Glutamatergic neuron (in vitro differentiated cells): ENCODE measurements around the gene BCL7A. TPM values are rescaled to one million over a fixed set of nuclear protein-coding genes. Genes with fewer than 3 reads are reported as not detected.
"Not testable (repeated sequence)": the region's sequence is repeated elsewhere in the genome, so short reads cannot be mapped to it uniquely, and the experiment has no call there.

ENCODE experiments used
- DNase-seq: peaks from one replicate; pipeline ENCODE4 v3.0.0; 2022
- H3K27ac Mint-ChIP-seq: one replicate; pipeline ENCODE4 v1.8.0; 2020; ENCODE audit warnings: mild to moderate bottlenecking, mixed read lengths, inconsistent platforms; ENCODE audit not compliant: unreplicated experiment
- H3K27me3 Mint-ChIP-seq: one replicate; pipeline ENCODE4 v1.8.0; 2020; ENCODE audit warnings: mild to moderate bottlenecking, moderate library complexity, mixed read lengths, inconsistent platforms; ENCODE audit not compliant: unreplicated experiment
- H3K36me3 Mint-ChIP-seq: one replicate; pipeline ENCODE4 v1.8.0; 2020; ENCODE audit warnings: mild to moderate bottlenecking, mixed read lengths, inconsistent platforms; ENCODE audit not compliant: unreplicated experiment
- H3K4me1 Mint-ChIP-seq: one replicate; pipeline ENCODE4 v1.8.0; 2020; ENCODE audit warnings: mild to moderate bottlenecking, low read depth, mixed read lengths, inconsistent platforms; ENCODE audit not compliant: unreplicated experiment
- H3K4me3 Mint-ChIP-seq: one replicate; pipeline ENCODE4 v1.8.0; 2020; ENCODE audit warnings: mild to moderate bottlenecking, mixed read lengths, inconsistent platforms; ENCODE audit not compliant: unreplicated experiment
- H3K9me3 Mint-ChIP-seq: one replicate; pipeline ENCODE4 v1.8.0; 2020; ENCODE audit warnings: mild to moderate bottlenecking, moderate library complexity, mixed read lengths, inconsistent platforms; ENCODE audit not compliant: unreplicated experiment
- total RNA-seq: library from RNA; stranded (reverse); fragmentation: NEBNext Ultra II Directional; extraction: Animal tissue kit (Norgen Biotek cat#: 25700); gene quantifications from one replicate; pipeline ENCODE4 v1.2.1, GENCODE V29; 2021; ENCODE audit not compliant: unreplicated experiment
- TF ChIP-seq, protein P1 (sequence below): fragments of 200-600 bp; sonication (generic); IDR thresholded peaks from one replicate; pipeline ENCODE4 v1.5.0; 2021; ENCODE audit not compliant: partially characterized antibody, unreplicated experiment

Gene BCL7A
- total RNA-seq, 1 donor from 2014 or later, result 148 TPM

DNA sequence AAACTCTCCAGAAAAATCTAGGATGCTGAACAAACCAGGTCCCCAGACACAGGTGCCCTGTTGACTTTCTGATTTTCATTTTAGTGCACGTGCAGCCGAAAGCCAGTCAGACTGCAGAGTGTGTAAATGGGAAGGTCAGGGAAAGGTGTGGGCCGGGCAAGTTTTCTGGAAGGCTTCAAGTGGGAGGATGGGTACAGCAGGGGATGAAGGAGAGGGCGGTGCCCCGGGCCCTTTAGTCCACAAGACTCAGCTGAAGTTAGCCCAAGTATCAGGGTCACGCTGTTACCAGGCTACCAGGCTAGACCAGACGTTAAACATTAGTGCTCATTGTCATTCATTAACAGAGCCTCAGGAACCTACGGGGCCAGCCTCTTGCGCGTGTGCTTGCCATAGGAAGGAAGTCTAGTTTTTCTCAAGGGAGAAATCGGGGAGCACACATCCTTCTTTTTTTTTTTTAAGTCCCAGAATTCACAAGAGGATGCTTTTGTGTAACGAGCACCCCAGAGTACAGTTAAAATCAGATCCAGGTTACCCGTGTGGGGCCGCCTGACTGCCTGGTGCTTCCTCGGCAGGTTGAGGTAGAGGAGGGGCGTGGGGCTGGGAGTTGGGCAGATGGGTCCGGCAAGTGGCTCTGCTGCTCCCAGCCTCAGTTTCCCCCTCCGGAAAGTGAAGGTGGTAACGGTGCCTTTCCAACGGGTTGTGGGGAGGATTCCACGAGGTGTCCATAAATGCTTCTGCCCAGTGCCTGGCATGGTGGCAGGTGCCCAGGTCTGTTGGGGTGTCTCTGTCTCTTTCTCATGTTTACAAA lies 19.1 kb downstream of the BCL7A start:
- TF ChIP-seq, protein P1, sequence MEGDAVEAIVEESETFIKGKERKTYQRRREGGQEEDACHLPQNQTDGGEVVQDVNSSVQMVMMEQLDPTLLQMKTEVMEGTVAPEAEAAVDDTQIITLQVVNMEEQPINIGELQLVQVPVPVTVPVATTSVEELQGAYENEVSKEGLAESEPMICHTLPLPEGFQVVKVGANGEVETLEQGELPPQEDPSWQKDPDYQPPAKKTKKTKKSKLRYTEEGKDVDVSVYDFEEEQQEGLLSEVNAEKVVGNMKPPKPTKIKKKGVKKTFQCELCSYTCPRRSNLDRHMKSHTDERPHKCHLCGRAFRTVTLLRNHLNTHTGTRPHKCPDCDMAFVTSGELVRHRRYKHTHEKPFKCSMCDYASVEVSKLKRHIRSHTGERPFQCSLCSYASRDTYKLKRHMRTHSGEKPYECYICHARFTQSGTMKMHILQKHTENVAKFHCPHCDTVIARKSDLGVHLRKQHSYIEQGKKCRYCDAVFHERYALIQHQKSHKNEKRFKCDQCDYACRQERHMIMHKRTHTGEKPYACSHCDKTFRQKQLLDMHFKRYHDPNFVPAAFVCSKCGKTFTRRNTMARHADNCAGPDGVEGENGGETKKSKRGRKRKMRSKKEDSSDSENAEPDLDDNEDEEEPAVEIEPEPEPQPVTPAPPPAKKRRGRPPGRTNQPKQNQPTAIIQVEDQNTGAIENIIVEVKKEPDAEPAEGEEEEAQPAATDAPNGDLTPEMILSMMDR, result no peak
- H3K36me3 Mint-ChIP-seq, result peaks cover 4% of the 10 kb centered on the region
- peaks cover 8% of the 10 kb centered on the region for H3K27me3 Mint-ChIP-seq
- peaks cover 2% of the 10 kb centered on the region for H3K4me1 Mint-ChIP-seq
- H3K9me3 Mint-ChIP-seq, result peaks cover 9% of the 10 kb centered on the region
- H3K27ac Mint-ChIP-seq, result peak overlapping the region; percentile 48
- no peak overlapping the region for H3K4me3 Mint-ChIP-seq
- no peak for DNase-seq

DNA sequence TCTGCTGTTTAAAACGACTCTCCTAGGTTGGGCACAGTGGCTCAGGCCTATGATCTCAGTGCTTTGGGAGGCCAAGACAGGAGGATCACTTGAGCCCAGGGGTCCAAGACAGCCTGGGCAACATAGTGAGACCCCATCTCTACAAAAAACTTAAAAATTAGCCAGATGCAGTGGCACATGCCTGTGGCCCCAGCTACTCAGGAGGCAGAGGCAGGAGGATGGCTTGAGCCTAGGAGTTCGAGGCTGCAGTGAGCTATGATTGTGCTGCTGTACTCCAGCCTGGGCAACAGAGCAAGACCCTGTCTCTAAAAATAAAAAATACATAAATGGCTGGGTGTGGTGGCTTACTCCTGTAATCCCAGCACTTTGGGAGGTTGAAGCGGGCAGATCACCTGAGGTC lies 19.8 kb downstream of the BCL7A start:
- H3K4me3 Mint-ChIP-seq, H3K27me3 Mint-ChIP-seq, H3K9me3 Mint-ChIP-seq, H3K4me1 Mint-ChIP-seq, DNase-seq, H3K36me3 Mint-ChIP-seq: not testable (repeated sequence)
- peak overlapping the region; percentile 17 for H3K27ac Mint-ChIP-seq

DNA sequence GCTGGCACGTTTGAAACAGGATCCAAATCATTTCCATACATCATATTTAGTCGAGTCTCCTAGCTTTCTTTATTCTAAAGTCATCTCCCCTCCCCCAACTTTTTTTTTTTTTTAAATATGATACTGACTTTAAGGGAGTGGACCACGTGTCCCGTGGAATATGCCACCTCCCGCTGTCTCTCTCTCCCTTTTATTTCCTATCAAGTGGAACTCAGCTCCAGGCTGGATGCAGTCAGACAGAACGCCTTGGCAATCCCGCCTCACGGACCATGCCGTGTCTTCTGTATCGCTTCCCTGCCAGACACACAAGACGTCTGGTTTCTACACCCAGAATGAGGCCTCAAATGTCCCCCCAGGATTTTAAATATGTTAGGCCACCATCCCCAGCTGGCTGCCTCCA lies 21.2 kb downstream of the BCL7A start:
- Mint-ChIP-seq H3K4me1 (no peaks in the 10 kb centered on the region), H3K27me3 (peaks cover 6% of the 10 kb centered on the region), H3K9me3 (peaks cover 7% of the 10 kb centered on the region), H3K4me3 (no peak overlapping the region), H3K27ac (no peak overlapping the region), H3K36me3 (peaks cover 4% of the 10 kb centered on the region)
- TF ChIP-seq, protein P1, result no peak
- no peak for DNase-seq

DNA sequence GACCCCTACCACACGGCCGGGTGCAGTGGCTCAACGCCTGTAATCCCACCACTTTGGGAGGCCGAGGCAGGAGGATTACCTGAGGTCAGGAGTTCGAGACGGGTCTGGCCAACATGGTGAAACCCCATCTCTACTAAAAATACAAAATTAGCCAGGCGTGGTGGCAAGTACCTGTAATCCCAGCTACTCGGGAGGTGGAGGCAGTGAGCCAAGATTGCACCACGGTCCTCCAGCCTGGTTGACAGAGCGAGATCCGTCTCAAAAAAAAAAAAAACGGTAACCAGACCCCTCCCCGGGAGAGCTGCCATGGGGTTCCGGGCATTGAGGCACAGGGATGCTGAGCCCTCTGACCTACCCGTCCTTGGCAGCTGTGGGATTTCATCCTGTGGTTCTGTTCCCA lies 21.8 kb downstream of the BCL7A start:
- no peak for DNase-seq
- no peak overlapping the region for H3K4me3 Mint-ChIP-seq
- TF ChIP-seq, protein P1, result no peak
- peaks cover 4% of the 10 kb centered on the region for H3K36me3 Mint-ChIP-seq
- H3K27me3 Mint-ChIP-seq, result peaks cover 6% of the 10 kb centered on the region
- H3K27ac Mint-ChIP-seq, result no peak overlapping the region
- H3K4me1 Mint-ChIP-seq, result no peaks in the 10 kb centered on the region
- peaks cover 10% of the 10 kb centered on the region for H3K9me3 Mint-ChIP-seq

DNA sequence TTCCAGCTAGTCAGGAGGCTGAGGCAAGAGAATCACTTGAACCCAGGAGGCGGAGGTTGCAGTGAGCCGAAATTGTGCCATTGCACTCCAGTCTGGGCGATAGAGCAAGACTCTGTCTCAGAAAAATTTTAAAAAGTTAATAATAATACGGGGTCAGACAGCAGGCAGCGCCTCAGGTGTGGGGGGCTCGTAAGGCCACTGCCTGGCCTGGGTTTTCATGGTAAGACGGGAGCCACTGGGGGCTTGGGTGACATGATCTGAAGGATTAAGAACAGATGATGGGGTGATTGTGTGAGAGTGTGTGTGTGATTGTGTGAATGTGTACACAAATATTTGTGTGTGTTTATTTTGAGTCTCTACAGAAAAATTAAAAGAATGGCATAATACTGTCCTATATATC lies 23.6 kb downstream of the BCL7A start:
- peaks cover 4% of the 10 kb centered on the region for H3K36me3 Mint-ChIP-seq
- peaks cover 10% of the 10 kb centered on the region for H3K9me3 Mint-ChIP-seq
- H3K4me1 Mint-ChIP-seq, result no peaks in the 10 kb centered on the region
- H3K4me3 Mint-ChIP-seq, result no peak overlapping the region
- TF ChIP-seq, protein P1, result no peak
- no peak for DNase-seq
- peaks cover 7% of the 10 kb centered on the region for H3K27me3 Mint-ChIP-seq
- no peak overlapping the region for H3K27ac Mint-ChIP-seq
